Smooth muscle cell (in vitro differentiated cells): ENCODE results near the gene ETV3L. TPM values are rescaled to one million over a fixed set of nuclear protein-coding genes. Genes with fewer than 3 reads are reported as not detected.
A peak's percentile ranks its signal among the peaks of the same experiment; 100 is the strongest.
"Not testable (repeated sequence)": the region's sequence is repeated elsewhere in the genome, so short reads cannot be mapped to it uniquely, and the experiment has no call there.

Experiments used
- DNase-seq: peaks from one replicate; lab custom pipeline; 2025; ENCODE audit not compliant: unreplicated experiment; lab: John Stamatoyannopoulos, UW
- H2AFZ ChIP-seq: fragments of 200-600 bp; sonication (generic); 2 replicates; pipeline ENCODE4 v1.6.0; 2016; ENCODE audit warnings: antibody characterized with exemption, low read depth, mild to moderate bottlenecking
- H3F3A ChIP-seq: fragments of 200-600 bp; sonication (generic); 2 replicates; pipeline ENCODE4 v1.6.0; 2017; ENCODE audit warnings: antibody characterized with exemption, low read depth
- H3K27ac ChIP-seq: fragments of 200-600 bp; sonication (generic); 2 replicates; pipeline ENCODE4 v1.5.1; 2016; ENCODE audit warnings: low read depth, mild to moderate bottlenecking
- H3K27me3 ChIP-seq: fragments of 200-600 bp; sonication (generic); 2 replicates; pipeline ENCODE4 v1.6.1; 2016; ENCODE audit warnings: low read depth, mild to moderate bottlenecking
- H3K36me3 ChIP-seq: fragments of 200-600 bp; sonication (generic); 2 replicates; pipeline ENCODE4 v1.5.1; 2016; ENCODE audit warnings: low read depth
- H3K4me1 ChIP-seq: fragments of 200-600 bp; sonication (generic); 2 replicates; pipeline ENCODE4 v1.5.1; 2016; ENCODE audit warnings: low read depth
- H3K4me2 ChIP-seq: fragments of 200-600 bp; sonication (generic); 2 replicates; pipeline ENCODE4 v1.6.0; 2016; ENCODE audit warnings: mild to moderate bottlenecking
- H3K4me3 ChIP-seq: fragments of 200-600 bp; sonication (generic); 2 replicates; pipeline ENCODE4 v1.5.1; 2016; ENCODE audit warnings: mild to moderate bottlenecking
- H3K79me2 ChIP-seq: fragments of 200-600 bp; sonication (generic); 2 replicates; pipeline ENCODE4 v1.6.0; 2016; ENCODE audit warnings: low read depth, mild to moderate bottlenecking
- H3K9ac ChIP-seq: fragments of 200-600 bp; sonication (generic); 2 replicates; pipeline ENCODE4 v1.6.0; 2016; ENCODE audit warnings: low read depth
- H3K9me3 ChIP-seq: fragments of 200-600 bp; sonication (generic); replicated peaks from 2 replicates; pipeline ENCODE4 v1.5.1; 2016; ENCODE audit warnings: low read depth
- H4K20me1 ChIP-seq: fragments of 200-600 bp; sonication (generic); 2 replicates; pipeline ENCODE4 v1.6.0; 2016; ENCODE audit warnings: low read depth
- CTCF ChIP-seq: fragments of 200-600 bp; sonication (generic); IDR thresholded peaks from 2 replicates; pipeline ENCODE4 v1.5.1; 2017; ENCODE audit warnings: borderline replicate concordance, mild to moderate bottlenecking, antibody characterized with exemption; ENCODE audit not compliant: insufficient read depth, poor library complexity, severe bottlenecking
- WGBS: methylation state at CpG from one replicate; pipeline ENCODE4 v1.1.7; 2016; ENCODE audit warnings: low lambda C conversion rate; 5-methylcytosine and 5-hydroxymethylcytosine counted together
- polyA plus RNA-seq: library from polyadenylated mRNA; unstranded; fragments of >200 nt; fragmentation: Nextera tagmentation; extraction: Ambion mirVana; gene quantifications from 2 replicates; pipeline ENCODE4 v1.2.1, GENCODE V29; 2016
- total RNA-seq: library from RNA; depleted of rRNA; stranded (reverse); fragments of >200 nt; gene quantifications from 2 replicates; pipeline ENCODE4 v1.2.3, GENCODE V29; 2014

Gene ETV3L
- total and polyA plus RNA-seq, 2 experiments from 2014 or later: not detected

- no peaks in the 10 kb centered on the region for H3K79me2 ChIP-seq
- no peak overlapping the region for H3K9ac ChIP-seq
- no peak overlapping the region for H3K4me3 ChIP-seq
- no peaks in the 10 kb centered on the region for H3K9me3 ChIP-seq
- WGBS: 73% methylated on average over 10 of the region's 10 CpGs
- H3K4me2 ChIP-seq: no peak overlapping the region
- TF ChIP-seq CTCF: no peak
- no peak overlapping the region for H2AFZ ChIP-seq
- no peaks in the 10 kb centered on the region for H3K27me3 ChIP-seq
- no peak overlapping the region for H3K27ac ChIP-seq
- H3K4me1 ChIP-seq: peaks cover 10% of the 10 kb centered on the region
- H4K20me1 ChIP-seq: no peaks in the 10 kb centered on the region
- H3K36me3 ChIP-seq: no peaks in the 10 kb centered on the region
- DNase-seq: no peak
- H3F3A ChIP-seq: no peaks in the 10 kb centered on the region
These were observed 18.9 kb downstream of the ETV3L start for GRCh38 chr1:157080714-157081113.

- no peak for TF ChIP-seq CTCF
- WGBS: 96% methylated on average over 1 of the region's 1 CpG
- H3K36me3 ChIP-seq: no peaks in the 10 kb centered on the region
These were observed 22.2 kb downstream of the ETV3L start for GRCh38 chr1:157077394-157077793.

GRCh38 chr1:157073944-157074685 lies 25.5 kb downstream of the ETV3L start:
- H3K9me3 ChIP-seq: no peaks in the 10 kb centered on the region
- no peaks in the 10 kb centered on the region for H4K20me1 ChIP-seq
- no peaks in the 10 kb centered on the region for H3K27me3 ChIP-seq
- peak overlapping the region; percentile 62 for H2AFZ ChIP-seq
- WGBS: 46% methylated on average over 35 of the region's 35 CpGs
- peak; percentile 45 for TF ChIP-seq CTCF
- peak; percentile 14 for DNase-seq
- no peak overlapping the region for H3K27ac ChIP-seq
- H3K9ac ChIP-seq: no peak overlapping the region
- H3K4me2 ChIP-seq: peak overlapping the region; percentile 76
- no peaks in the 10 kb centered on the region for H3F3A ChIP-seq
- H3K4me3 ChIP-seq: no peak overlapping the region
- H3K79me2 ChIP-seq: no peaks in the 10 kb centered on the region
- H3K36me3 ChIP-seq: no peaks in the 10 kb centered on the region
- H3K4me1 ChIP-seq: no peaks in the 10 kb centered on the region

More at GRCh38 chr1:157077394-157077793, 22.2 kb downstream of the ETV3L start:
- no peak overlapping the region for H3K27ac ChIP-seq
- H3K4me2 ChIP-seq: no peak overlapping the region
- H3F3A ChIP-seq: no peaks in the 10 kb centered on the region
- peaks cover 10% of the 10 kb centered on the region for H3K4me1 ChIP-seq
- no peak overlapping the region for H3K9ac ChIP-seq
- H3K9me3 ChIP-seq: no peaks in the 10 kb centered on the region
- H3K79me2 ChIP-seq: no peaks in the 10 kb centered on the region
- no peaks in the 10 kb centered on the region for H3K27me3 ChIP-seq
- H3K4me3 ChIP-seq: no peak overlapping the region
- DNase-seq: no peak
- H4K20me1 ChIP-seq: no peaks in the 10 kb centered on the region
- H2AFZ ChIP-seq: no peak overlapping the region

- DNase-seq: no peak
- Histone ChIP-seq H3K4me2 (no peak overlapping the region), H3K27me3 (no peaks in the 10 kb centered on the region), H4K20me1 (no peaks in the 10 kb centered on the region), H3K9ac (no peak overlapping the region), H3K36me3 (no peaks in the 10 kb centered on the region), H3K4me1 (no peaks in the 10 kb centered on the region), H3K4me3 (no peak overlapping the region), H3F3A (no peaks in the 10 kb centered on the region), H3K9me3 (no peaks in the 10 kb centered on the region), H3K79me2 (no peaks in the 10 kb centered on the region), H3K27ac (no peak overlapping the region), H2AFZ (no peak overlapping the region)
- no peak for TF ChIP-seq CTCF
- WGBS: 89% methylated on average over 2 of the region's 2 CpGs
These were observed 30.0 kb downstream of the ETV3L start for GRCh38 chr1:157069601-157070000.

- not testable (repeated sequence) for H3K4me2 ChIP-seq, H3K4me3 ChIP-seq, H3K79me2 ChIP-seq, H3K27ac ChIP-seq, H3K9ac ChIP-seq, DNase-seq, H3K4me1 ChIP-seq, H3F3A ChIP-seq, H4K20me1 ChIP-seq, H3K36me3 ChIP-seq, H3K27me3 ChIP-seq, H3K9me3 ChIP-seq, H2AFZ ChIP-seq
- 69% methylated on average over 3 of the region's 3 CpGs for WGBS
These were observed 40.4 kb downstream of the ETV3L start for GRCh38 chr1:157059241-157059640.
